Hepatic stellate cell (primary cell): Measurements from ENCODE around the gene STX10.

Source experiments
- DNase-seq: peaks from one replicate; pipeline ENCODE4 v3.0.0; 2011; ENCODE audit warnings: low spot score

STX10 gene

DNA sequence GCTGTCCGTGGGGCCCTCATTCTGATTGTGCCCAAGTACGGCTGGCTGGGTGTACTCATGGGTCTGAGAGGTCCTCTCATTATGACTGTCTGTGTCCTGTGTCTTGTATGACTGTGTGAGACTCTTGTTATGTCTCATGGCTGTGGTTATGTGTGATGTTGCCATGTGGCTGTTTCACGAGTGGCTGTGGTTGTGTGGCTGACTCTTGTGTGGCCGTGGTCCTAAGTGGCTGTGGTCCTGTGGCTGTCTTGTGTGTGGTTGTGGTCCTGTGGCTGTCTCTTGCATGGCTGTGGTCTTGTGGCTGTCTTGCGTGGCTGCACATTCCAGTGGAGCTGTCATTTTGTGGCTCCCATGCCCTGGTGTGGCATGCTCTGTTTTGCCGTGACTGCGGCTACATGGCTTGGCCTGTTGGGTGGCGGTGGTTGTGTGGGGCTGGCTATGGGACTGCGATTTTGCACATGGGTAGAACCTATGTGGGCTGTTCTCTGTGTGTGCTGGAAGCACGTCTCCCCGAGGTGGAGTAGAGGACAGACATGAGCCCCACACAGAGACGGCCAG lies 50.1 kb downstream of the STX10 start:
- DNase-seq, result no peak

DNA sequence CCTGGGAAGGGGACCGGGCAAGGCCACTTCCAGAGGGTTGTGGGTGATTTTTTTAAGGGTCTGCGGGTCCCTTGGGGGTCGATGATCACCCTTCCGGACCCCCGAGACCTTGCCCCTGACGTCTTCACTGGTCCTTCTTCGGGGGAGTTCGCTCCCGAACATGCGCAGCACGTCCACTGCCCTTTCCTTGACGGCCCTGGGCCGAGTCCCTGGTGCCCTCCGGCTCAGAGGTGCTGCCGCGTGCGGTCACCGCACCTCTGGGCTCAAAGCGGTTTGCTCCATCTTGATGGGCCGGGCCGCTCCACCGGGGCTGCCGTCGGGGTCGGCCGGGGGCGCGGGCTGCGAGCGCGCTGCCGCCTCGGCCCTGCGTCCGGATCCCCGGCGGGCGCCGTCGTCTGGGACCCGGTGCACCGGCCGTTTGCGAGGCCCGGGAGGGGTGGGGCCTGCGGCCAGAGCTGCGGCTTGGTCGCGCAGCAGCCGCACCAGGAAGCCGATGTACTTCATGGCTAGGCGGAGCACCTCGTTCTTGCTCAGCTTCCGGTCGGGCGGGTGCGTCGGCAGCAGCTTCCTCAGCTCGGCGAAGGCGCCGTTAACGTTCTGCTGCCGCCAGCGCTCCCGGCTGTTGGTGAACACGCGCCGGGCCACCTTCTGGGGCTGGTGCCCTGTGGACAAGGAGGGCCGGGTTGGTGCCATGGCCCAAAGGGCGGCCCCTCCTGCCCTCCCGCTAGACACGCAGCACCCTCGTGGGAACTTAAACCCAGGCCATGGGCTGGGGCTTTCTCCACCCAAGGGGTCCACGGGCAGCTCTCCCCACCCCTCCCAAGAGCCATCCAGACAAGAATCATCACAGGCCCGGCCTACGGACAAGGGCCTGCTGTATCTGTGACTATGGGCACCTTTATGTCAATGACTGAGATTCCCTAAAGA lies 50.8 kb downstream of the STX10 start:
- peak; percentile 53 for DNase-seq

DNA sequence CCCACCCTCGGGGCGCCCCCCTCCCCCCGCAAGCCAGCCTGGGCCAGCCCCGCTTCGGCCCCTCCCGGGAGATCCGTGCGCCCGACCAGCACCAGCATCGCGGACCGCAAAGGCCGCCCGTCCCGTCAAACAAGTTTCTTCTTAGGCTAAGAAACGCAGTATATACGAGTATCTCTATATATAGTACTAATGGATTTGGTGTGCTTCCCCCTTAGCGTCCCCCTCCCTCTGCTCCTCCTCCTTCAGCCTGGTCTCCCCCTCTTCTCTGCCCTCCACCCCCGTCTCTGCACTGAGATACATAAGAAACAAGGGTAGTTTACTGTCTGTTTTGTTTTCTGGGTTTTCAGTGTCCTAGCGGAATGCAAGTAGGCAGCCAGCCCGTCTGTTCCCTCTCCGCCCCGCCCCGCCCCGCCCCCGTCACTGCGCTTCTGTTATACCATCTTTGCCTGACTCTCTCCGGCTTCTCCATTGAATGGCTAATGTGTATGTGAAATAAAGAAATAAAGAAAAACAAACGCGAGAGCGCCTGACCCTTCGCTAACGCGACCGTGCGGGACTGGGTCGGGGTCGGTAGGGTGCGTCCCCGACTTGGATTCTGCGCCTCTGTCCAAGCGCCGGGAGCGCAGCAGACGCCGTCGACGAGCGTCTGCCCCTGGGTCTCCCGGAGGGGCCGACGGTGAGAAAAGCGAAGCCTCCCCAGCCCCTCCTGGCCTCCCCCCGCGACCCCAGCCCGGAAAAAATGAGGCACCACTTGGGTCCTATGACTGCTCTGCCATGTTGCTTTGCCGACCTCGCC lies 51.7 kb downstream of the STX10 start:
- DNase-seq, result peak; percentile 85

DNA sequence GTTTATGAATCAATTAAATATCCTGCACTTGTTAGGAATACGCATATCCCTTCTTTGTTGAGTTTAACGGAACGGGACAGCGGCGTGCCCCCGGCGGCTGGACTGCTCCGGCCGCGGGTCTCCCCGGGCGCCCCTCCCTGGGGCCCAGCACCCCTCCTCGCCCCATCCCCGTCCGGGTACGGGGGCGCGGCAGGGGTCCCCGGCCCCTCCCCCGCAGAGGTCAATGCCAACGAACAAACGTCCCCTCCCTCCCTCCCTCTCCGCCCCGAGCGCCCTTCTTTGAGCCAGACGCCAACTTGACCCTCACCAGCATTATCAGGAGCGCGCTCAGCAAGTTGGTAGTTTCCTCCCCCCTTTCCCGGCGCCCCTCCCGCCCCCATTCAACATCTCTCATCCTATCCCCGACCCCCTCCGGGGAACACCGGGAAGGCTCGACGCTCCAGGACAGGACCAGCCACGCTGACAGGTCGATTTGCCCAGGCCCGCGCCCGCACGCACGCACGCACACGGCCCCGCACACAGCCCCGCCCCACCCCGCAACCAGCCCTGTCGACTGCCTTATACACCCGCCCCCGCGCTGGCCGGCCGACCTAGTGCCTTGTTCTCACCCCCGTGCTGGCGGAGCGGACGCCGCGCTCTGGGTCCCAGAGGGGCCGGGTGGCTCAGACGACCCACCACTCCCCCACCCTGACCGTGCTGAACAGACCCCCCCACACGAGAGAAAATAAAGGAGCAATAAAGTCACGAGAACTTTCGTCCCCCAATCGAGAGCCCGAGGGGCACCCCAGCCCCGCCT lies 52.5 kb downstream of the STX10 start:
- DNase-seq, result no peak

DNA sequence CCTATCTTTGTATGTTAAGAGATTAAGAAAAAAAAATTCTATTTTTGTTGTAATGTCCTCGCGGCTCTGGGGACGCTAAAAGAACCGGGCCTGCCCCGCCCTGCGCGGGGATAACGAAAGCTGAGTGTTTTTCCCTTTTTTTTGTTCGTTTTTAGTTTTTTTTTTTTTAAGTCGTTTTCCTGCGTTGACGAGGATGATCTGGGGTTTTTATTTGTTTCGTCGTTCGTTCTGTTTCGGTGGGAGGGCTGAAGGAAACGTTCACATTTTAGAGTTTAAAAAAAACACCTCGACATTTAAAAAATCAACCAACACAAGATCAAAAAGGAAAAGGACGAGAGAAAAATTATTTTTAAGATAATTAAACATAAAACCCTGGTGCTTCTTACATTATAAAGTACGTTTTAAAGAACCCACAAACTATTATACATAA lies 53.1 kb downstream of the STX10 start:
- DNase-seq, result no peak

DNA sequence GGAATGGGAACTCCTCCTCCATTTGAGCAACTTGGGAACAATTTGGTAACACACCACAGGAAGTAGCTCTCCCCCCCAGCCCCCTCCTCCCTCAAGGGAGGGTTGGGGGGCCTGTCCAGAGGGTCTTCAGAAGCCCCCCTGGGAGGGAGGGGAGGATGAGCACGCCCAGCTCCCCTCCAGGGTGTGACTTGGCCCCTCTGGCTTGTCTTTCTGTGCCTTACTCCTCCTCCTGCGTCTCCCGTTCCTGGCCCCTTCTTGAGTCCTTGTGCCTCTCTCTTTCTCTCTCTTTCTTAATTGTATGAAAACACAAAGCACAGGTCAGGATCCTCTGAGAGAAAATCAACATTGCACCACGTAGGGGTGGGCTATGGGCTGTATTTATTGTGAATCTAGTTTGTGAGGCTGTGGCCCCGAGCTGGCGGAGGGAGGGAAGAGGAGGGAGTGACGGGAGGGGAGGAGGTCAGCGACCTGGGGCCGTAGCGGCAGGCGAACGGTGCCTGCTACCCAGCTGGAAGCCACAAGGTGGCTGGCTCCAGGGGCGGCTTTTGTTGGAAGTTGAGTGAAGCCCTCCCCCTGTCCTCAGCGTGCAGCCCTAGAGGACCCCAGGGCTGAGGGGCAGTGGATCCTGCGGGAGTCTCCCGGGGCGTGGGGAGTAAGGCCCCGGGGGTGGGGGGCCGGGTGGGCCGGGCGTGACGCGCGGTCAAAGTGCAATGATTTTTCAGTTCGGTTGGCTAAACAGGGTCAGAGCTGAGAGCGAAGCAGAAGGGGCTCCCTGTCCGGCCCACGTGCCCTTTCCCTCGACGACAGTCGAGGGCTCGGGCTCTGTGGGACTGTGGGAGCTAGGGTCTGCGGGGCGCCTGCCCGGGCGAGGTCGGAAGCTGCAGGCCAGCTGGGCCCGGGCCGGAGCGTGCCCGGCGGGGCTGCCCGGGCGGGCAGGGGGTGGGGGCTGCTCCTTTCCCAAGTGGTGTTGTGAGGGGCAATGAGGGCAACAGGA lies 53.9 kb downstream of the STX10 start:
- no peak for DNase-seq

DNA sequence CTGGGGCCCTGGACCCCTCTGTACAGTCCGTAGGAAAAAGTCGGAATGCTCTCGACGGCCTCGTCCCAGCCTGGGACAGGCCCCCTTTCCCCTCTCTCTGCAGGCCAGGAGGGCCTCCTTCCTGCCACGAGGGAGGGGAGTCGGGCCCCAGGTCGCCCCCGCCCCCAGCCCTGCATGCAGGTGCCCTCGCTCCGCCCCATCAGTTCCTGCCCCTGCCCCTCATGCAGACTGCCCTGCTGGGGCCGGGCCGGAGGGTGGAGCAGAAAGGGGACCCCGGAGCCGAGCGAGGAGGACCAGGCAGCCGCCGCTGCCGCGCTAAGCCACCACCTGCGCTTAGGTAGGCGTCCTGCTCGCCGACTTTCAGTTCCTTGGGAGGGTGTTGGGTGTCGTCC lies 54.8 kb downstream of the STX10 start:
- DNase-seq, result no peak

DNA sequence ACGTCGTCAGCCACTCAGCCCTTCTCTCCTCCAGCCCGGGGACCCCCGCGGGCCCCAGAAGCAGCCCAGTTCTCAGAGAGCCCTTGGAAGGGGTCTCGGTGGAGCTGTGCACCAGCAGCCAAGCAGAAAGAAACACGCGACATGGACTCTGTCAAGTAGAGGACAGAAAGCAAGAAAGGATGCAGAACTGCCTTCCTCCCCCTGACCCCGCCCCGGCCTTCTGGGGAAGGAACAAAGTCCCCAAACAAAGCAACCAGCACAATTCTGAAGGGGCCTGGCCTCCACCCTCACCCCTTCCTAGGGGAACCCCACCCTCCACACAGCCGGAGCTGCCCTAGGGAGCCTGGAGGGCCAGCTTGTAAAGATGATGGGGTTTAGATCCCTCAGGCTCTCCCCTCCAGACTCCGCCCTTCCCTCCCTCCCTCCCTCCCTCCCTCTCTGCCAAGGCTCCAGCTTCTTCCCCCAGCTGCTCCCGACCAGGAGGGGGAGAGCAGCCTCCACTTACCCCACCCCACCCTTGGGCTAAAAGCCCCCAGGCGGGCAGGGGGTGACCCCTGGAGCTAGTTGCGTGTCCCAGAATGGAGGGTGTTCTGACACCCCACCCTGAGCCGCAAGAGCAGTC lies 55.3 kb downstream of the STX10 start:
- DNase-seq, result no peak

DNA sequence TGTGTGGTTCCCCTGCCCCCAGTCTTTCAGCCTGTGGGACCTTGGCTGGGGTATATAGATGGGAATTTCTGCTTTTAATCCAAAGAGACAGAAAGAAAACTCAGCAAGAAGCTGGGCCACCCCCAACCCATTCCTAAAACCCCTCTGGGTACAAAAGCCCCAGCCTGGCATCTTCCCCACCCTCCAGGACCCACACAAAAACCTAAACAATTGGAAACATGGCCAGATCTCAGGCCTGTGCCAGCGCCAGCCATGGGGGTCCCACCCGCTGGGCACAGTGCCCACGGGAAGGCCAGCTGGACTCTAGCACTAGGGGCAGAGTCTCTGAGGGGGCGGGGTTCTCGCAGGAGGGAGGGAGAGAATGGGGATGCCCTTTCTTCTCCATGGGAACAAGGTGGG lies 56.1 kb downstream of the STX10 start:
- DNase-seq, result no peak
